Hepatic stellate cell (primary cell): ENCODE results near the gene CNKSR2.
"Not testable (repeated sequence)": the region's sequence is repeated elsewhere in the genome, so short reads cannot be mapped to it uniquely, and the experiment has no call there.

ENCODE experiments used
- DNase-seq: peaks from one replicate; pipeline ENCODE4 v3.0.0; 2011; ENCODE audit warnings: low spot score

The CNKSR2 gene

DNA sequence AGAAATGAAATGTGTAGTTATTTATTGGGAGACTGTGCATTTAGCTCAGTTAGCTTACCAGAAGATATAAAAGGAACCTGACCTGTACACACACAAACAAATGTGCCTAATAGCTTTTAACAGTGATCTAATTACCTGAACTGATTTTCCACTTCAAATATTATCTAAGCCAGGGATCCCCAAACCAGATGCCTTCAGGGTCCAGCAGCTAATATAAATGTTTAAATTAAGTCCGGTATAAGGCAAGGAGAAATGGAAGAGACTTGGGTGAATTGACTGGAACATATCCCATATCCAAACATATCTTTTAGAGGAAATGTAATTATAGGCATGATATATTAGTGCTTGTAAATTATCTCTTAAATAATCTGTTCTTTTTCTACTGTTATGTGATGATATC is 66.7 kb downstream of the CNKSR2 start:
- no peak for DNase-seq

DNA sequence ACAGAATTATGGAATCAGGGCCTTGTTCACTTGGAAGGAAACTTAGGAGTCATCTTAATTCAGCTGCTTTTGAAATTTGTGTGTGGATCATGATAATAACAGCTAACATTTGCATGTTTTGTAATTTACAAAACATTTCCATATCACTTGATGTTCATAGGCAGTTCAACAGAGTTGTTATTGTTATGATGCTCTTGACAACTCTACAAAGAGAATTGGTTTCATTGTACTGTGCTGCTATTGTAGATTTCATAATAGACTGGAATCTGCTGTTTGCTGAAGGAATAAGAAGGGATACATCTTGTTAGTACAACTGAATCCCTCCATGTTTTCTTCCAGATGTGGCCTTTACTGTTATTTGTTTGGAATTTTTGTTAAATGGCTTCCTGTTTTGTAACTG is 83.5 kb downstream of the CNKSR2 start:
- no peak for DNase-seq

DNA sequence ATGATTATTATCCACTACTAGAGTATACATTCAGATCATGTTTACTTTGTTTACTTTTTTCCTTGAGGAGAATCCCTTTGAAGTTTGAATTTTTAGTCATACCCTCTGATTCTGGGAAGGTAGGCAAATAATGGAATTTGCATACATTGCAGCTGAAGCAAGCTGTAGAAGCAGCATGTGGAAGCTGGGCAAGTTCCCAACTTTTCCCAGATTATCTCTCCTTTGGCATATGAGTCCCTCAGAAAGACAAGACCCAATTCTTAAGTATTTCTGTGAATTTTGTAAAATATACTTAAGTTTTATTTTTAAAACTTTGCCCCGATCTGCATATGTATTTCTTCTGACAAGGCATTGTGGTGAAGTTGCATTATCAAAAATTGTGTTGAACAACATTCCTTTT is 94.9 kb downstream of the CNKSR2 start:
- no peak for DNase-seq

DNA sequence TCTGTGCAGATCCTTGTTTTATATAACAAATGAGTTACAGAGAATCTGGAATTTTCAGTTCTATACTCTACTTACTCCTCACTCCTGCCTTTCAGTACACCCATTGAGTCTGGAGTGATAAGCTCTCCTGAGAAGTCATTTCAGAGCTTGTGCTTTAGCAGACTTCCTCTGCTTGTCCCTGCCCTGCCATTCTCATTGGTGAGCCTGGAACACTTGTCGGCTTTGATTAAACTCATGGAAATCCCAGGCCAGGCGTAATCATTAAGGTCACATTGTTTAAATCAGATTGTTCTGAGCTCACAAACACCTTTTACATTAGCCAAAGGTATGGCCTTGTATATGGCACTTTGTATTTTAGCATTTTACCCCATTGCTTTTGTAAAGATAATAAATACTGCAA is 102.7 kb downstream of the CNKSR2 start:
- no peak for DNase-seq

DNA sequence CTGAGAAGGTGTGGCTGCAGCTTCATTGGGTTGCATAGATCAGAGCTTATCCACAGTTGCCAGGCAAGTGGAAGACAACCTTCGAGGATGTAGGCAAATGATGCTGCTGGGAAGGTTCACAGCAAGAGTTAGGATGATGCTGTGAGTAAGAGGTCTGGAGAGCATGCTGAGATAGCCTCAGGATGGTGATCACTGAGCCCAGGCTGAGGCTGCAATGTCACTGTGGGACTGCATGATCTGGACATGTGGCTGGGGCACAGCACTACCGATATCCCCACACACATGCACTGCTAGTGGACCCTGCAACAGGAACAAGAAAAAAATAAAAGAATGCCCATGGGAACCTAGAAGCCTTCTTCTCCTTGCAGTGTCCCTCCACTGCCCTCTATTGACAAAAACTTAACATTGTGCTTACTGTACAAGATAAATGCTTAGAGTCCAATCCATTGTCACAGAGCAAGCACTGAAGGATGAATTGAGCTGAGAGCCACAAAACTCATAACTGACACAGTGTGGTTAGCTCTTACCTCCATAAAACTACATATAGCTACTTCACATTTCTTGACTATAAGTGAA is 105.6 kb downstream of the CNKSR2 start:
- peak; percentile 8 for DNase-seq

DNA sequence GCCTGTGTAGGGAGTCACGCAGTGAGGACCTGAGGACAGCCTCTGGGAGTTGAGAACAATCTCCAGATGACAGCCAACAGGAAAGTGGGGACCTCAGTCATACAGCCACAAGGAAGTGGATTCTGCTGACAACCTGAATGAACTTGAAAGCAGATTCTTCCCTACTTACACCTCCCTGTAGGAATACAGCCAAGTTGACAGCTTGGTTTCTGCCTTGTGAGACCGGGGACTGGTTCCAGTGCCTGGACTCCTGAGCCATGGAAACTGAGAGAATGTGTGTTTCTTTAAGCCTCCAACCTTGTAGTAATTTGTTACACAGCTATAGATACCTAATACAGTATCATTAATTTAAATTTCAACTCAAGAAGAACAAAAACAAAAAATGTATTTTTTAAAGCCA is 107.5 kb downstream of the CNKSR2 start:
- no peak for DNase-seq

DNA sequence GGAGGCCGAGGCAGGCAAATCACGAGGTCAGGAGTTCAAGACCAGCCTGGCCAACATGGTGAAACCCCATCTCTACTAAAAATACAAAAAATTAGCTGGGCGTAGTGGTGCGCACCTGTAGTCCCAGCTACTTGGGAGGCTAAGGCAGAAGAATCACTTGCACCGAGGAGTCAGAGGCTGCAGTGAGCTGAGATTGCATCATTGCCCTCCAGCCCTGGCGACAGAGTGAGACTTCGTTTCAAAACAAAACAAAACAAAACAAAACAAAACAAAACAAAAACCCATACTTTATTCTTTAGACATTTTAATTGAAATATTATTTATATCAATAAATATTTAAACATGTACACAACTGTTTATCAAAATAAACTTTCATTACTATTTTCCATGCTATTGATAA is 109.8 kb downstream of the CNKSR2 start:
- DNase-seq = not testable (repeated sequence)

DNA sequence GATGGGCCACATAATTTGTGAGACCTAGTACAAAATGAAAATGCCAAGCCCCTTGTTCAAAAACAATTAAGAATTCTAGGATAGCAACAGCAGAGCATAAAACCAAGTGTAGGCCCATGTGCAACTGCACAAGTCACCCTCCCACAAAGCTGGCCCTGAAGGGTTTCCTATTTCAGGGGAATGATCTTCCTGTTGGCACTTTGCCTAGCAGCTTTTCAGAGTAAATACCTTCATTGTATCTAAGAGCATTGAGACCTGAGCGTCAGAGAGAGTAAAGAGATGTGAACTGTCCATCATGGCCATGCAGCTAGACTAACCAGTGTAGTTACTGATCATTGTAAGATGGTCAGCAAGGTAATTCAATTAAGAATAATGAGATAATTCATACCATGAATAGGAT is 113.6 kb downstream of the CNKSR2 start:
- DNase-seq = no peak

DNA sequence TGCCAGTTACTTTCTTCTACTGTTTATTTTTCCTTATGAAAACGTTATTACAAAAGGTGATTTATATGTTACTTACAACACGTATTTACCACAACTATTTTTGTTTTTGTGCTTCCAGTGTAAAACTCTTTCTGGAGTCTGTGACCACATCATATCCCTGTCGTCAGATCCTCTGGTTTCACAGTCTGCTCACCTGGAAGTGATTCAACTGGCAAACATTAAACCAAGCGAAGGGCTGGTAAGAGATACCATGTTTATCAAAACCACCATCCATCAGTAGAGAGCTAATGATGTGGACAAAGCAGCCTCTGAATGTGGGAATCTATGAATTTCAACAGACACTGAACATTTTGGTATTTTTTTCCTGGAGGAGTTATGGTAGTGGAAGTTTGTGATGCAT is 116.1 kb downstream of the CNKSR2 start:
- DNase-seq = no peak

DNA sequence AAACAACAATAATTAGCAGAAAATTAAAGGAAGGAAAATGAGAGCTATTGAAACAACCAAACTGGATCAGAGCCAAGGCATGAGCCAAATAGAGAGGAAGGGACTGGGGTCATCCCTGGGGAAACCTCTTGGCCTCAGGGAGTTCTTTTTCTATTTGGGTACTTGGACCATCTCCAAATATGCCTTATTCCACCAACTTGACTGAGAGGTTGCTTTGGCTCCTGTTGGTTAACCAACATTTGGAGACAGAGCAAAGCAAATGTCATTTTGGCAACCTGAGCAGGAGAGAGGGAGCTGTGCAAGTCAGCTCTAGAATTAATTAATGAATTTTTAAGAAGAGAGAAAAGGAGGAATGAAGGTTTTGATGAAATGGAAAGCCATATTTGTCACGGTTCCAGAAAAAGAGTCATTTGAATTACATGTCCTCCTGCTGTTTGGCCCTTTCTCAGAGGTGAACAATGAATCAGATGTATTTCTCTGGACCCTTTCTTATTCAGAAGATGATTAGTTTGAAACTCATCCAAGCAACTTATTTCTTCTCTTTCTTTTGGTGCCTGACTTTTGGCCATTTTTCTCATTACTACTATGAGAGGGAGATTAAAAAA is 119.1 kb downstream of the CNKSR2 start:
- DNase-seq = no peak

DNA sequence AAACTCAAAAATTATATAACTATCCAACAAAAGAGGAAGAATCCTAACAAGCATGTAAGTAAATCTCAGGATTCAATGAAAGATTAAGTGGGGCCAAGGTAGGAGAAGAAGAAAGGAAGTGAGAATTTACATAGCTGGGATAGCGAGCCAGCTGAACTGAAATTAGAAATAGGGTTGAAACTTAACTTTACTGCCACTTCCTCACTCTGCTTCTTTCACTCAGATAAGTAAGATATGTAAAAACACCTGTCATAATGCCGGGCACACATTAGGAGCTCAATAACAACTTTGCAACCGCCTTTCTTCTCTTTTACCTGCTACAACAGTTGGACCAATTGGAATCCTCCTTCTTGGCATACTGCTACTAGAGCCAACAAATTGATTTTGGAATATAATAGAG is 129.4 kb downstream of the CNKSR2 start:
- DNase-seq = no peak

DNA sequence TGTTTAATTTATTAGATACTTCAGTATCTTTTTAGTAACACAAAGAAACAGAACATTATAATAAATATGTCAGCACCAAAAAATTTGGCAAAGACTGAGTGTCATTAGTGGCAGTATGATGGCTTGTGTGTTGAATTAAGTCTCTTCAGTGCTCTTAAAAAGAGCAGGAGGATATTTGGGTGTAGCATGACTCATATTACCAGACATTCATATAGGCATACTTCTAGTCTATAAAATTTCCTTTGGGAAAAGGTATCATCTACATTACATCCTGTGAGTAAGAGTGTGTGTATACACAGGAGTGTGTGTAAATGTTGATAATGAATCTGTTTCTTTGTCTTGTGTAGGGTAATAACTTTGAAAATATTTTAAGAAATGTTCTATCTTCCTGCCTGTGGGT is 135.7 kb downstream of the CNKSR2 start:
- DNase-seq = no peak

DNA sequence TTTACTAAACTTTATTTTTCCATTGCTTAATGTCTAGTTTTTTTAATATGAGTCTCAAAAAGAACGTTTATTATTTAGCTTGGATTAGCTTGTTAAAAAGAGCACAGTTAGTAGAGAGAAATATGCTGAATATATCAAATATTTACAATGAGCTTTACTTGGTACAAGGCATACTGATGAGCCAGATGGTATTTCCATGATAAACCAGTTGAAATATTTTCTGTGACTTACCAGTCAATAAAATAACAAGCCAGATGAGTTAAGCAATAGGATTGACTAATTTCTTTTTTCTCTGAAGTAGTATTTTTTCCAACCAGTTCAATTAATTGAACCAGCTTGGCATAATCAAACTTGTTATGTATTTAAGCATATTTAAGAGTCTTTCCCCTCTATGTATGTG is 149.8 kb downstream of the CNKSR2 start:
- DNase-seq = no peak

DNA sequence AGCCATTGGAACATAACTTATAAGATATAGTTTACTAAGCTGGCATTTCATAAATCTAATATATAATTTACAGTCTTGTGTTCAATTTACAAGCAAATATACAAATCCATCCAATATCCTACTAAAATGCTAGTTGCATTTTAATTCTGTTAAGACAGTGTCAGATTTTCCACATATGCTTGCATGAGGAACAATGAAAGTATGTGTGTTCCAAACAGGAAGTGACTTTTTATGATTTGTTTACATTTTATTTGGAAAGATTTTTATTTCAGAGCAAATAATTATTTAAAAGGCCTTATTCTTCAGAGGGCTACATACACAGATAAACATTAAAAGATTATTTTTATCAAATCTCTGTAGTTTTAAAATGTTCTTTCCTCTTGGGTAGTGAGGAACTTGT is 153.9 kb downstream of the CNKSR2 start:
- DNase-seq = no peak

DNA sequence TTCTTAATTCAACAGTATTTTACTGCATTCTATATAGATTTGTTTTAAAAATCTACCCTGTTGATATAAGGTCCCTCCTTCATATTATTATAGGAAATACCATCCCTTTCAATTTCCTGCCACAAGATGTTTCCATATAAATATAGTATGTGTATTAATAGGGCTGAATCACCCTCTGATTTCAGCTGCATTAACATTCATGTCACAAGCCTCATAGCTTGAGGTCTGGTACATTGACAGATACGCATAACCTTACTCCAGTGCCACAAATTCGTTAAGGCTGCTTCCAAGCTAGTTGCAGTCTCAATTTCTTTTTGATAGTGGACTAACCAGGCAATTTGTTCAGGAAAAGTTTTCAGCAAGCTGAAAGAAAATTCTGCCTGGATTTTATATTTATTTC is 155.6 kb downstream of the CNKSR2 start:
- no peak for DNase-seq

DNA sequence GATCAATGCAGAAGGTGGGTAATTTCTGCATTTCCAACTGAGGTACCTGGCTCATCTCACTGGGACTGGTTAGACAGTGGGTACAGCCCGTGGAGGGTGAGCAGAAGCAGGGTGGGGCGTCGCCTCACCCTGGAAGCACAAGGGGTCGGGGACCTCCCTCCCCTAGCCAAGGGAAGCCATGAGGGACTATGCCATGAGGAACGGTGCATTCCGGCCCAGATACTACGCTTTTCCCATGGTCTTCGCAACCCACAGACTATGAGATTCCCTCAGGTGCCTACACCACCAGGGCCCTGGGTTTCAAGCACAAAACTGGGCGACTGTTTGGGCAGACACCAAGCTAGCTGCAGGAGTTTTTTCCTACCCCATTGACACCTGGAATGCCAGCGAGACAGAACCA is 170.4 kb downstream of the CNKSR2 start:
- not testable (repeated sequence) for DNase-seq

DNA sequence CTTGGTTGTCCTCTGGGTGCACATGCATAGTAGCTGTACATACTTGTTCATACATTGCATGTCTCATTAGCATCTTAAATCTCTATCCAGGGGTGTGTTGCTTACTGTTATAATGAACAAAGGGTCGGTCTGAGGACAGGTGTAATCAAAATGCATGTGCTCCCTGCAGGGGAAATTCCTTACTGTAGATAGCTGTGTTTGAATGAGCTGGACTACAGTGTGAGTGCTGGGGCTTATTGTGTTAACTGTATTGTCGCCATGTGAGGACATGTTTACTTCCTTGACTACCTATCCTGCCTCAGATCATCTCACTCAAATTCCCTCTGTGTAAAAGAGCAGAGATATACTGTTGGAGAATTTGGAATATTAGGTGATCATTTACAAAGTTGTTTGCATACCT is 185.2 kb downstream of the CNKSR2 start:
- DNase-seq = no peak

DNA sequence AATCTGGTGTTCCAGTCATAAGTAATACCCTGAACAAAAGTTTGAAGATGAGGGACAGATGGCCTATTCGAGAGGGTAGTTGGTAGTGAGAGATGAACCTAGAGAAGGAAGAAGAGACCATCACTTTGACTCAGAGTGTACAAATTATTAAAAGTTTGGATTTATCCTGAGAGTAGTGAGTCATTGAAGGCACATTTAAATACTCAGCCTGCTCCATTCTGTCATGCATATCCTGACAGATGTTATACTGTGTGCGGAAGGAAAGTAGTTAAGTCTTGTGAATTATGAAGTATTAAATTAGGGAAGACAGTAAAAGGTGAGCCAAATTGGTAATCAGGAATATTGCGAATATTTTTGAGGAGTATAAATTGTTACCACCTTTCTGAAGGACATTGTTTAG is 190.8 kb downstream of the CNKSR2 start:
- no peak for DNase-seq

DNA sequence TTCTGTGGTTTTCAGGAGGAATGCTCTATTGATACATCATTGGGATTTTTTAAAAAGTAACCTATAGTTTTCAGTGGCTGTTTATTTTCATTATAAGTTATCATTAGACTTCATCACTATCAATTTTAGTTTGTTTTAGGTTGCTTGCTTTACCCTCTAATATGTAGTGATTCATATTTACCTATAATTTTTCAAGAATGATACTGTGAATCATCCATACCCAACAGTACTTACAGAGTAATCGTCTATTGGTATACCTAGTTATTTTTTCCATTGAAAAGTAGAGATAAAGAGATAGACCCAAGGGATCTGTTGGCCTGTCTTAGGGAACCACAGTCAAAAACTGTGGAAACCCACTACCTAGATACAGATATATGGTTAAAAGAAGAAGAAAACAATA is 200.6 kb downstream of the CNKSR2 start:
- DNase-seq = no peak

DNA sequence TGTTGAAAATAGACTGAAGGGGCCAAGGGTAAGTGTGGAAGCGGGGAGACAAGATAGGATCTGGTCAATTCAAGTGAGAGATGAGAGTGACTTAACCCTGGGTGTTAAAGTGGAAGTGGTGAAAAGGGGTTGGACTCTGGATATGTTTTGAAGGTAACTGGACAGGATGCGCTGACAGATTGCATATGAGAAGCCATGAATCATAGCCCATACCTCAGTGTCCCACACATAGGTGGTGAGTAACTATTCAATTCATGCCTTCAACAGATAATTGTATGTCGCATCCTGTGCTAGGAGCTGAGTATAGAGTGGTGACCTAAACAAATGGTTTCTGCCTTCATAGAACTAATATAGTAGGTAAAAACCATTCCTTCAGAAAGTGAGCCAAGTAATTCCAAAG is 207.3 kb downstream of the CNKSR2 start:
- DNase-seq = no peak

DNA sequence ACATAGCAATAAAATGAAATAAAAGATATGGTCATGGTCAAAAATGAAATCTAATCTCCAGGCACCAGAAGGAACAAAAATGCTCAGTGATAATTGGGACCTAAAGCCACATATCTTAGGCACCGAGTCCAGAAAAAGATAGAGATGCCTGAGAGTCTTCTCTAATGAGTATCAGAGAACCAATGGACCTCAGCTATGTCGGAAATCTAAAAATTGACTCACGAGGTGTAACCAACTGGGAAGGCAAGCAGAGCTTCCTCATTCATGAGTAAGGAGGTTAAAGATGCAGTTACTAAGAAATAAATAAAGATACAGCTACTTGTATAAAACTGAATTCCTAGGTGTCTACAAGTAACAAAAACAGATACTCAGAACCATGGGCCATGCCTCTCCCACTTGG is 211.8 kb downstream of the CNKSR2 start:
- no peak for DNase-seq

DNA sequence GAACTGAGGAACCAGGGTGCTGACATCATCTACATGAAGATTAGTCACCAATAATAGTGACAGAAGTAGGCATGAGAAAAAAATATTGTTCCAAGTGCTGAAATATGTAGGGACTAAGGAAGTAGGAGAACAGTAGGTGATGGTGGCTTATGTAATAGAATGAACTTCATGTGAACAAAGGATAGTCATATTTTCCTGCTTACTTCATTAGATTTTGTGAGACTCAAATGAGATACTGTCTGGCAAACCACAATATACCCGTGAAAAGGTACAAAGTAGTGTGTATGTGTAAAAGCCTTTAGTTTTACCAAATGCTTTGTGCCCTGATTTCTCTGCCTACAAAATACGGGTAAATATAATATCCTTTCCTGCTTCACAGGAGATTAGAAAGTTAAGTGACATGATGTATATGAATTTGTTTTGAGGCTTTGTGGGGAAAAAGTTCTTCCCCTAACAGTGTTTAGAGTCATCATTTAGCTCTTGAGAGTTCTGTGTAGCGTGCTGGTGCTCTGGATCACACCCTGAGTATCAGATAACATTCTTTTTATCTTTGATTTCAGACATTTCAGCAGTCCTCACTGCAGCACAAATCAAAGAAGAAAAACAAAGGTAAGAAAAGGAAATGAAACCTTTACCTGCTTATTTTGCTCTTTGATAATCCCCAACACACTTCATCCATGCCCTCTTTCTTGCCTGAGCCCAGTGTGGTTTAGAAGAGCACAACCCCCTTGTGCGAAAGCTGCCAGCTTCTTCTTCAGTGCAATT is 216.0 kb downstream of the CNKSR2 start:
- no peak for DNase-seq

DNA sequence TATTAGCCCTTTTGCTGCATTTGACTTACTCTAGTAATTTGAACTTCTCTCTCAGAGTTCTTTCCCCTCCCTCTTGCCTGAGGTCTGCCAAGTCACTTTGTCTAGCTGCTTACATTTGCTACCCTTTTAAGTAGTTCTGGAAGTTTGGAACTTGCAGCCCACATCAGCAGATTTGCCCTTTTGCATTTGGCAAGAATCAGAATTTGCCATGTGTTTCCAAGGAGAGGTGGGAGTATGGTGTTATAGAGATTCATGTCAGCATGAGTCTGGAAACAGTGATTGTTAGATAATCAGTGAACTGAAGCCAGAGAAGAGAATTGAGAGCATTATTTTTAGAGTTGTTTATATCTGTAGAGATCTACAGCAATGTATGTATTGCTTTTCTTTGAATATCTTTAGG is 231.8 kb downstream of the CNKSR2 start:
- no peak for DNase-seq

DNA sequence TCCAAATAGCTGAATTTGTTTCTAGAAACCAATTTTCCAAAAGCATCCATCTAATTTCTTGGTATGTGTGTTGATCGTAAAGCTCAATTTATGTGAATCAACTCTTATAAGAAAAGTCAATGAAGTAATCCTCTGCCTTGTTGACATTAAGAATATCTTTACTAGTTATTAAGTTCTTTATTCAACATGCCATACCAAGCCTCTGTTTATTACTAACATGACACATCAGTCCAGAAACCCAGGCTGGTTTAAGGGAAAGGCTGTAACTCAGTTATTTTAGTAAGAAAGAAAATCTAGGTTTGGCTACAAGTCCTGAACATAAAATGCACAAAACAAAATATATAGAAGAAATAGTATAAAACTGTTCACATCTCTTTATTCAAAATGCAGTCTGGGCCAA is 235.9 kb downstream of the CNKSR2 start:
- no peak for DNase-seq
